SK-N-SH (cell line): ENCODE data around the gene MACROD2.

Source experiments
- EP300 ChIP-seq, 2 experiments: IDR thresholded peaks; 2 replicates each; pipeline versions ENCODE4 v1.4.0 to v1.6.1; 2012; ENCODE audit warnings: borderline replicate concordance in 1 of 2, low read depth in 1 of 2, low read length in 1 of 2
- MXI1 ChIP-seq: IDR thresholded peaks from 2 replicates; pipeline ENCODE4 v1.6.1; 2012; ENCODE audit warnings: mild to moderate bottlenecking, low read depth, low read length, improper control_type of control experiment
- POLR2AphosphoS5 ChIP-seq: IDR thresholded peaks from 2 replicates; pipeline ENCODE4 v1.6.1; 2012; ENCODE audit warnings: low read depth, low read length
- RXRA ChIP-seq: IDR thresholded peaks from 2 replicates; pipeline ENCODE4 v1.4.0; 2012; ENCODE audit warnings: low read depth, mild to moderate bottlenecking, borderline replicate concordance
- USF2 ChIP-seq: fragments of 150-350 bp; IDR thresholded peaks from 2 replicates; pipeline ENCODE4 v1.6.1; 2017; ENCODE audit warnings: antibody characterized with exemption, low read length, low read depth, borderline replicate concordance
- YY1 ChIP-seq: IDR thresholded peaks from 2 replicates; pipeline ENCODE4 v1.4.0; 2012; ENCODE audit warnings: low read depth, mild to moderate bottlenecking
- TF ChIP-seq, protein P1 (sequence below): fragments of 200-600 bp; sonication (generic); IDR thresholded peaks from 2 replicates; pipeline ENCODE4 v1.6.1; 2017; ENCODE audit warnings: antibody characterized with exemption, mild to moderate bottlenecking, moderate library complexity

- TF ChIP-seq, protein P1, sequence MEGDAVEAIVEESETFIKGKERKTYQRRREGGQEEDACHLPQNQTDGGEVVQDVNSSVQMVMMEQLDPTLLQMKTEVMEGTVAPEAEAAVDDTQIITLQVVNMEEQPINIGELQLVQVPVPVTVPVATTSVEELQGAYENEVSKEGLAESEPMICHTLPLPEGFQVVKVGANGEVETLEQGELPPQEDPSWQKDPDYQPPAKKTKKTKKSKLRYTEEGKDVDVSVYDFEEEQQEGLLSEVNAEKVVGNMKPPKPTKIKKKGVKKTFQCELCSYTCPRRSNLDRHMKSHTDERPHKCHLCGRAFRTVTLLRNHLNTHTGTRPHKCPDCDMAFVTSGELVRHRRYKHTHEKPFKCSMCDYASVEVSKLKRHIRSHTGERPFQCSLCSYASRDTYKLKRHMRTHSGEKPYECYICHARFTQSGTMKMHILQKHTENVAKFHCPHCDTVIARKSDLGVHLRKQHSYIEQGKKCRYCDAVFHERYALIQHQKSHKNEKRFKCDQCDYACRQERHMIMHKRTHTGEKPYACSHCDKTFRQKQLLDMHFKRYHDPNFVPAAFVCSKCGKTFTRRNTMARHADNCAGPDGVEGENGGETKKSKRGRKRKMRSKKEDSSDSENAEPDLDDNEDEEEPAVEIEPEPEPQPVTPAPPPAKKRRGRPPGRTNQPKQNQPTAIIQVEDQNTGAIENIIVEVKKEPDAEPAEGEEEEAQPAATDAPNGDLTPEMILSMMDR: no peak
- no peak for TF ChIP-seq EP300 (IDR thresholded peaks at IDR 0.05; ENCODE audit: borderline replicate concordance in 1 of 2, low read depth in 1 of 2, low read length in 1 of 2)
- no peak for TF ChIP-seq USF2
- TF ChIP-seq MXI1: no peak
- no peak for TF ChIP-seq RXRA
- no peak for TF ChIP-seq YY1
- TF ChIP-seq POLR2AphosphoS5: no peak
Observed at GRCh38 chr20:15895126-15895525, 1899.8 kb downstream of the MACROD2 start.
